Testis (tissue), 2 donors: ENCODE measurements around the gene LIX1L.

Source experiments
- CTCF ChIP-seq, 3 experiments: fragments of 450-650 bp in 2 of 3; fragments of 200-600 bp in 1 of 3; sonication (generic) in 1 of 3; IDR thresholded peaks; one replicate each; pipeline ENCODE4 v1.5.1; 2016 to 2019; ENCODE audit warnings: antibody characterized with exemption in 3 of 3, mild to moderate bottlenecking in 2 of 3, moderate library complexity in 1 of 3
- POLR2A ChIP-seq: fragments of 450-650 bp; IDR thresholded peaks from one replicate; pipeline ENCODE4 v1.6.1; 2017; ENCODE audit warnings: antibody characterized with exemption, mild to moderate bottlenecking, moderate library complexity

- TF ChIP-seq CTCF (IDR thresholded peaks at IDR 0.05): no peak
- TF ChIP-seq POLR2A: no peak
Measured at GRCh38 chr1:145985502-145986439, 28.0 kb upstream of the LIX1L start.
